Effector CD8-positive, alpha-beta T cell (primary cell): ENCODE measurements around the gene HAUS7.
"Not testable (repeated sequence)": the region's sequence is repeated elsewhere in the genome, so short reads cannot be mapped to it uniquely, and the experiment has no call there.

Source experiments
- DNase-seq: peaks from one replicate; lab custom pipeline; 2025; lab: John Stamatoyannopoulos, UW

Gene HAUS7

GRCh38 chrX:153409414-153410101 lies 60.8 kb downstream of the HAUS7 start:
- DNase-seq = no peak

GRCh38 chrX:153408871-153409351 lies 61.5 kb downstream of the HAUS7 start:
- DNase-seq = no peak

GRCh38 chrX:153408221-153408721 lies 62.1 kb downstream of the HAUS7 start:
- no peak for DNase-seq

- no peak for DNase-seq
These were observed 62.6 kb downstream of the HAUS7 start for GRCh38 chrX:153407736-153408135.

GRCh38 chrX:153406903-153407302 lies 63.5 kb downstream of the HAUS7 start:
- no peak for DNase-seq

GRCh38 chrX:153406011-153406410 lies 64.4 kb downstream of the HAUS7 start:
- DNase-seq = no peak

- DNase-seq = no peak
These were observed 65.0 kb downstream of the HAUS7 start for GRCh38 chrX:153405426-153405825.

GRCh38 chrX:153404333-153404732 lies 66.0 kb downstream of the HAUS7 start:
- DNase-seq = not testable (repeated sequence)

GRCh38 chrX:153401133-153401764 lies 69.1 kb downstream of the HAUS7 start, which contains the start of gene PNMA6E:
Gene PNMA6E (minus strand): TSS chrX:153401350. CDS start chrX:153398849, 2,501 bp downstream.
- no peak for DNase-seq

- peak; percentile 15 for DNase-seq
These were observed 69.9 kb downstream of the HAUS7 start for GRCh38 chrX:153400146-153401132.

GRCh38 chrX:153398275-153398960 lies 72.0 kb downstream of the HAUS7 start:
- no peak for DNase-seq
